Memory B cell (primary cell): ENCODE measurements around the gene GARRE1.
"Not testable (repeated sequence)": the region's sequence is repeated elsewhere in the genome, so short reads cannot be mapped to it uniquely, and the experiment has no call there.

Source experiments
- ATAC-seq: fragments of 150-1000 bp; cut with Tn5 transposase; 2 replicates; pipeline ENCODE4 v1.10.0; 2021; ENCODE audit warnings: low read depth, mild to moderate bottlenecking, moderate library complexity
- DNase-seq, 2 donors: peaks; one replicate each; pipeline ENCODE4 v3.0.0; 2022; ENCODE audit warnings: low spot score in 2 of 2
- H3K27ac Mint-ChIP-seq: one replicate; pipeline ENCODE4 v1.8.0; 2022; ENCODE audit warnings: mild to moderate bottlenecking, moderate library complexity, mixed read lengths
- H3K27me3 Mint-ChIP-seq: one replicate; pipeline ENCODE4 v1.8.0; 2022; ENCODE audit warnings: mixed read lengths
- H3K36me3 Mint-ChIP-seq: one replicate; pipeline ENCODE4 v1.8.0; 2022; ENCODE audit warnings: mild to moderate bottlenecking, mixed read lengths
- H3K4me1 Mint-ChIP-seq: one replicate; pipeline ENCODE4 v1.8.0; 2022; ENCODE audit warnings: mixed read lengths
- H3K4me3 Mint-ChIP-seq: one replicate; pipeline ENCODE4 v1.8.0; 2022; ENCODE audit warnings: mild to moderate bottlenecking, moderate library complexity, mixed read lengths
- H3K9me3 Mint-ChIP-seq: one replicate; pipeline ENCODE4 v1.8.0; 2022; ENCODE audit warnings: mixed read lengths

The GARRE1 gene

DNA sequence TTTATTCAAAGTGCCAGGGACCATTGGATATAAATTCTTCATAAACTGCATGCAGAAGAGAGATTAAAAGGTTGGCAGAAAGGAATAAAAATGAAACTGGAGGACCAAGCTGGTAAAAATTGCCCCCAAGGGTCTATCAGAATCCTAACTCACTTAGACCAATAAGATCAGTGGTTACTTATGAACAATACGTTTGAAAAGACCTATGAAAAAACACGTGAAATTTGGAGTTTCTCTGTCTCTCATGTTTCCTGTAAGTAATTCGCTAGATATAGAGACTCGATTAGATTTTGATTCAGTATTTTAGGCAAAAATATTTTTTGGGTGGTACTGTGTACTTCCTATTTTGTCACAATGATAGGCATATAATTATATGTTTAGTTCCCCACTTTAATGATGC lies 22.9 kb downstream of the GARRE1 start:
- peaks cover 15% of the 10 kb centered on the region for H3K36me3 Mint-ChIP-seq
- no peaks in the 10 kb centered on the region for H3K27me3 Mint-ChIP-seq
- ATAC-seq: no peak
- no peak for DNase-seq
- peaks cover 36% of the 10 kb centered on the region for H3K4me1 Mint-ChIP-seq
- H3K4me3 Mint-ChIP-seq: peak overlapping the region; percentile 38
- no peaks in the 10 kb centered on the region for H3K9me3 Mint-ChIP-seq
- peak overlapping the region; percentile 69 for H3K27ac Mint-ChIP-seq

DNA sequence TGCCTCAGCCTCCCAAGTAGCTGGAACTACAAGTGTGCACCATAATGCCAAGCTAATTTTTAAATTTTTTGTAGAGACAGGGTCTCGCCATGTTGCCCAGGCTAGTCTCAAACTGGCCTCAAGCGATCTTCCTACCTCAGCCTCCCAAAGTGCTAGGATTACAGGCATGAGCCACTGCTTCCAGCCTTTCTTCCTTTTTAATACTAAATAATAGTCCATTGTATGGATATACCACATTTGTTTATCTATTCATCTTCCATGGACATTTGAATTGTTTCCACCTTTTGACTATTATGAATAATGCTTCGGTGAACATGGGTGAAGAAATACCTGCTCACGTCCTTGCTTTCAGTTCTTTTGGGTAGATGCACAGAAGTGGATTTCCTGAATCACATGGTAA lies 24.4 kb downstream of the GARRE1 start:
- Mint-ChIP-seq H3K4me1 (peaks cover 37% of the 10 kb centered on the region), H3K4me3 (no peak overlapping the region), H3K9me3 (no peaks in the 10 kb centered on the region), H3K27ac (no peak overlapping the region), H3K36me3 (peaks cover 15% of the 10 kb centered on the region), H3K27me3 (no peaks in the 10 kb centered on the region)
- DNase-seq (no peak), ATAC-seq (no peak)

DNA sequence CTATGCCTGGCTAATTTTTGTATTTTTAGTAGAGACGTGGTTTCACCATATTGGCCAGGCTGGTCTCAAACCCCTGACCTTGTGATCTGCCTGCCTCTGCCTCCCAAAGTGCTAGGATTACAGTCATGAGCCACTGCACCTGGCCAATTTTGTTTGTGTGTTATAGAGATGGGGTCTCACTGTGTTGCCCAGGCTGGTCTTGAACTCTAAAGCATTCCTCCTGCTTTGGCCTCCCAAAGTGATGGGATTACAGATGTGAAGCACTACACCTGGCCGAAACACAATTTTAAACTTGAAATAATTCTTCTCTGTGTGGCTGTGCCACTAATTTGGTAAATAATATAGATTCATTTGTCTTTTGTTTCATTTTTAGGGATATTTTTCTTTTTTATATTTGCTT lies 27.1 kb downstream of the GARRE1 start:
- not testable (repeated sequence) for H3K36me3 Mint-ChIP-seq, H3K4me3 Mint-ChIP-seq, H3K27me3 Mint-ChIP-seq, H3K9me3 Mint-ChIP-seq, DNase-seq, ATAC-seq
- Mint-ChIP-seq H3K27ac (peak overlapping the region; percentile 68), H3K4me1 (peaks cover 23% of the 10 kb centered on the region)

DNA sequence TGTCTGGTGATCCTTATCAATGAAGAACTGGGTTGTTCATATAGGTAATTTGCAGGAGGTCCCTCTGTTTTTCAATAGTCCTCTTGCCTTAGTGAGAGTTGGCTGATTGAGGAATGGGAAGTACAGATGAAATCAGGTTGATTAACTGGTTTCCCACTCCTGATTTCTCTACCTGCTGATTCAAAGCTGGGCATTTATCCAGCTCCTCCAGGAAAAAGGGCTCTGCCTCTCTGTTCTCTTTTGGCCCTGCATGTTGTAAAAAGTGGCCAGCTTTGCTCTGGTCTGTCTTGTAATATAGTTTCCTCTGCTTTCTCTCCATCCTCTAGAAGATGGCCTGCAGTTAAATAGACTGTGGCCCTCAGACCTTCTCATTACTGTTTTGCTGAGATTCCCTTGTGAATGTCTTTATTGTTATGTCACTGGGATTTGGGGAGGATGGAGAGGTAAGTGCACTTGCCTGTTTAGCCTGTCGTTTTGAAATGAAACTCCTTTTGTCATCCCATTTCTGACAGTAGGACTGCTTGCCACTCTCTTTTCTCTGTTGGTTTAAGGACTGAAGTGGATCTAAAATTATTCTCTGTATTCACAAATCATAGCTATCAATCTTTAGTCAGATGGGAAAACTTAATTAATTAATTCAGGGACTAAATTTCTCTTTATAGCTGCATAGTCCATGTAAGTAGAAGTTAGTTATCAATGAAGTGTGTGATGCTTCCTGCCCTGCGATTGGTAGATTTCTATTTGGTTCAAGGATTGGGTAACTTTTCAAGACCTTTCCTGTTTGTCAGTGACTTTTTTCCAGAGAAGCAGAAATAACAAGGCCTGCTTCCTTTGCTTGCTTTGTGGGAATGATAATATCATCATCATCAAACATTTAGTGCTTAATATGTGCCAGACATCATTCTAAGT lies 28.5 kb downstream of the GARRE1 start:
- Mint-ChIP-seq H3K4me3 (no peak overlapping the region), H3K9me3 (no peaks in the 10 kb centered on the region), H3K27ac (no peak overlapping the region), H3K27me3 (no peaks in the 10 kb centered on the region), H3K4me1 (peaks cover 14% of the 10 kb centered on the region), H3K36me3 (peaks cover 10% of the 10 kb centered on the region)
- DNase-seq (no peak), ATAC-seq (no peak)

DNA sequence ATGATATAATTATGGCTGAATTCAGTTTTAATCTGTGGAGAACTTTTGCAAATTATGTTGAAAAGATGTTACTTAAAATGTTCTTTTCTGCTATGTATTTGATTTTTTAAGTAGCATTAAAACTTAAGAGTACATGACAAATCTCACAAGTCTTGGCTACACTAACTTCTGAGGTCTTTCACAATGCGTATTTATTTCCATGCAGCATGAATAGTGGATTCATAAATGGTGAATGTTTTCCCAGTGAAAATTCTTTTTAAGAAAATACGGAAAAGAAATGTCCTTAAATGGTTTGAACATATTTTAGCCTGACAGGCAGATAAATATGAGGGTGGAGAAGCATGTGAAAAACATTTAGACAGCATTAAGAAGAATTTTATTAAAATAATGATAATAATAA lies 30.2 kb downstream of the GARRE1 start:
- DNase-seq (no peak), ATAC-seq (no peak)
- Mint-ChIP-seq H3K9me3 (no peaks in the 10 kb centered on the region), H3K27ac (no peak overlapping the region), H3K27me3 (no peaks in the 10 kb centered on the region), H3K4me1 (peaks cover 18% of the 10 kb centered on the region), H3K36me3 (peaks cover 9% of the 10 kb centered on the region), H3K4me3 (no peak overlapping the region)

DNA sequence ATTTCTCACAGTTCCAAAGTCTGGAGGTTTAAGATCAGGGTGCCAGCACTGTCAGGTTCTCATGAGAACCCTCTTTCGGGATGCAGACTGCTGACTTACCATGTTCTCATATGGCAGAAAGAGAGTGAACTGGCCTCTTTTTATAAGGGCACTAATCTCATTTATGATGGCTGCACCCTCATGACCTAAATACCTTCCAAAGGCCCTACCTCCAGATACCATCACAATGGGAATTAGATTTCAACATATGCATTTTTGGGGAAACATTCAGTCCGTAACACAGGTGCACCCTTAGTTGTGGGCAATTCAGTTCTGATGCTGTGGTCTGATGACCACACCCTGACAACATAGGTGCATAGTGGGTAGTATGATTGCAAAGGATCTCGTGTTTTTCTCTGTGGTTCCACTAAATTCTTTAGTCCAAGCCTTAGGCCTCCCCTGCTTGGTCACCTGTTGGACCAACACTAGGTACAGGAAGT lies 33.3 kb downstream of the GARRE1 start:
- Mint-ChIP-seq H3K4me3 (no peak overlapping the region), H3K27ac (no peak overlapping the region), H3K9me3 (no peaks in the 10 kb centered on the region), H3K4me1 (peaks cover 11% of the 10 kb centered on the region), H3K27me3 (no peaks in the 10 kb centered on the region), H3K36me3 (peaks cover 6% of the 10 kb centered on the region)
- ATAC-seq (no peak), DNase-seq (no peak)

DNA sequence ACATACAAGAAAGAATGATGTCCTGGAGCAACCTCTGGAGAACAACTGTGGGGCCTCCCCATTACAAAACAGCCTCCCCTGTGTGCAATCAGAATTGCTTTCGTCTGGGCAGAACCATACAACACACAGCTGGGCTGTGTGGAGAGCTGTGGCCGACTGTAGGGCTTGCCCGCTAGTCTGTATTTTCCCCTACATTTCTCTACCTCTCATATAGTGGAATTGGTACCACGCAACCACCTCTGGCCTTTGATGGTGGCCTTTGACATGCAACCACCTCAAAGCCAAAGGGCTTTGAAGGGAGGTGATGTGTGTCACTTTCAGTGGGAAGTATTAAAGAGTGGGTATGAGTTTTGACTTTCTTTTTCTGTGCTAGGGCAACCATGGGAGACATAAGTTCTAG lies 34.0 kb downstream of the GARRE1 start:
- Mint-ChIP-seq H3K27ac (no peak overlapping the region), H3K9me3 (no peaks in the 10 kb centered on the region), H3K27me3 (no peaks in the 10 kb centered on the region), H3K36me3 (peaks cover 6% of the 10 kb centered on the region), H3K4me1 (peaks cover 6% of the 10 kb centered on the region), H3K4me3 (no peak overlapping the region)
- ATAC-seq (no peak), DNase-seq (no peak)

DNA sequence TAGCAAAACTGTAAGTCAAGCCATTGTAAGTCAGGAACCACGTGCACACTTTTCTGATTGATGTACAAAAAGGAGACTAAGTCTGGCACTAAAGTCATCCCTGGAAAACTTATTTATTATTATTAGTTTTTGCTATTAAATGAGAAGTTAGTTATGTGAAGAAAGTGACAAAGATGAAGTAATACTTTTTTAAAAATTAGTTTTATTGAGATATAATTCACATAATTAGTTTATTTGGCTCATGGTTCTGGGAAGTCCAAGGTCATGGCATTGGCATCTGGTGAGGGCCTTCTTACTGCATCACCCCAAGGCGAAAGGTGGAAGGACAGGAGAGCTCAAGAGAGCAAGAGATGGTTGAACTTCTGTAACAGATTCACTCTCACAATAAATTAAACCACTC lies 36.9 kb downstream of the GARRE1 start:
- H3K9me3 Mint-ChIP-seq: no peaks in the 10 kb centered on the region
- H3K27me3 Mint-ChIP-seq: no peaks in the 10 kb centered on the region
- H3K36me3 Mint-ChIP-seq: peaks cover 8% of the 10 kb centered on the region
- ATAC-seq: no peak
- peaks cover 5% of the 10 kb centered on the region for H3K4me1 Mint-ChIP-seq
- no peak overlapping the region for H3K4me3 Mint-ChIP-seq
- no peak overlapping the region for H3K27ac Mint-ChIP-seq
- DNase-seq: no peak

DNA sequence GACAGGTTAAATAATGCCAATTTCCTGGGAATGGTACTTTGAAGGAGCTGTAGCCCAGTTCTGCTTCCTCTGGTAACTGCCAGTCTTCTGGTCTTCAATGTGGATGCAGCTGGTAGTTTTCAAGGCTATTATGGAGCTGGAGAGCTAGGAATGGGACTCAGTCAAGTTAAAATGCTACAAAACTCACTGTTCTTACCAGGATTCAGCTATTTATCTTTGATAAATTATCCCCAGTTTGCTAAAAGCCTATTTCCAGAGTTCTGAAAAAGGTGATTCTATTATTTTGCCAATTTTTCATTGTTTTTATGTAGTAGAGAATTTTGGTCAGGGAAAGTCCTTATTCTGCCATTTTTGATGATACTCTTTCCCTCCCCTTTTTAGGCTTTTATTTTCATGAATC lies 40.7 kb downstream of the GARRE1 start:
- Mint-ChIP-seq H3K27ac (no peak overlapping the region), H3K36me3 (peaks cover 4% of the 10 kb centered on the region), H3K4me1 (peaks cover 3% of the 10 kb centered on the region), H3K4me3 (no peak overlapping the region), H3K9me3 (no peaks in the 10 kb centered on the region), H3K27me3 (no peaks in the 10 kb centered on the region)
- ATAC-seq (no peak), DNase-seq (no peak)

DNA sequence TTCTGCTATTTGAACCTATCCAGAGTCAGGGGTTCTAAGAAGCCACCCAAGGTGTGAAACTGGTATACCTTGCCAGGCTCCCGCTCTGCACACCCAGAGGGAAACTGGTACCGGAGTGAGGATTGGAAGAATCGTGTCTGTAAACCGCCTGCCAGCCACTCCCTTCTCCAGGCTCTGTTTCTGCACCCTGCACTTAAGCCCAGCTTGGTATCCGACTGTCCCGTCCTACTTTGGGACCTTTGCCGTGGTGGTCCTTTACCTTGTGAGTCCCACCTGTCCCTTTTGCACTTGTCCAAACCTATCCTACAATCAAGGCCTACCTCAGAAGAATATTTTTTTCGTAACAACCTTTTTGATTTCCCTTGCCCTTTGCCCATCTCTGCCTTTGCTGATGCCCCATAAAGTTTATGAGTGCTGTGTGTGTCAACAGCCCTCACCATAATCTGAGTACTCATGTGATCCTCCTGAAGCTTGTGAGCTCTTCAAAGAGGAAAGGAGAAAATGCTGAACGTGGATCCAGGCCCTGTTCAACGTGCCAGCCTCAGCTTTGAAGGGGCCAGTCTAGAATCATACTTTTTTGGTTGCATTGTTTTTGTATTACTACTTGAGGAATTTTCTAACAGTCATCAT lies 44.7 kb downstream of the GARRE1 start:
- peaks cover 3% of the 10 kb centered on the region for H3K4me1 Mint-ChIP-seq
- peak overlapping the region; percentile 14 for H3K27ac Mint-ChIP-seq
- no peaks in the 10 kb centered on the region for H3K27me3 Mint-ChIP-seq
- no peaks in the 10 kb centered on the region for H3K9me3 Mint-ChIP-seq
- H3K36me3 Mint-ChIP-seq: peaks cover 2% of the 10 kb centered on the region
- DNase-seq (no peak), ATAC-seq (no peak)
- H3K4me3 Mint-ChIP-seq: no peak overlapping the region

DNA sequence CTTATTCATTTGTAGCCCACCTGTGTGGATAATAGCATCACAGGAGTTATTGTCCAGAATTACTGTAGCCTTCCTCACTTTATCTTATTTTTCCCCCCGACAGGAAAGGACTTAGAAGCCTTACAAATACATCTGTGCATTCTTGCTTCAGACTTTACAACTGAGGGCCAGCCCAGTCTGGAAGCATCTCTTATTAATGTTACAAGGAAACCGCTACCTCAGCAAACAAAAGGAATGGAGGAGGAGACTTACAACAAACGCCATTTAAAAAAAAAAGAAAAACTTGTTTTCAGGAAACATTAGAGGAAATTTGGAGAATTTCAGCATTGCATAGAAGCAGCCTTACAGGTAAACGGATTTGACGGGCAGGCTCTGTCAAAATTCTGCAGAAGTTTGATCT lies 45.2 kb downstream of the GARRE1 start:
- Mint-ChIP-seq H3K9me3 (no peaks in the 10 kb centered on the region), H3K36me3 (peaks cover 2% of the 10 kb centered on the region), H3K27ac (peak overlapping the region; percentile 14)

DNA sequence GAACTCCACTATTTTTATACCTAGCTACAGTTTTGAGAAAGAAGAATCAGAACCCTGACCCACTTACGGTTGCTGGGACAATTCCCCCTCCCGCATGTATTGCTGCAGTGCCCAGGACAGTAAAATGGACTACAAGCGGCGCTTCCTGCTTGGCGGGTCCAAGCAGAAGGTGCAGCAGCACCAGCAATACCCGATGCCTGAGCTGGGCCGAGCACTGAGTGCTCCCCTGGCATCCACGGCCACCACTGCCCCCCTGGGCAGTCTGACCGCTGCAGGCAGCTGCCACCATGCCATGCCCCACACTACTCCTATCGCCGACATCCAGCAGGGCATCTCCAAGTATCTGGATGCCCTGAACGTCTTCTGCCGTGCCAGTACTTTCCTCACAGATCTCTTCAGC lies 46.0 kb downstream of the GARRE1 start:
- Mint-ChIP-seq H3K4me1 (peaks cover 3% of the 10 kb centered on the region), H3K4me3 (no peak overlapping the region), H3K27me3 (no peaks in the 10 kb centered on the region), H3K36me3 (peaks cover 2% of the 10 kb centered on the region), H3K9me3 (no peaks in the 10 kb centered on the region), H3K27ac (peak overlapping the region; percentile 81)
- DNase-seq (no peak), ATAC-seq (no peak)

More for the DNA sequence above, 45.2 kb downstream of the GARRE1 start:
- no peak overlapping the region for H3K4me3 Mint-ChIP-seq
- H3K27me3 Mint-ChIP-seq: no peaks in the 10 kb centered on the region
- H3K4me1 Mint-ChIP-seq: peaks cover 3% of the 10 kb centered on the region
- ATAC-seq: no peak
- no peak for DNase-seq

DNA sequence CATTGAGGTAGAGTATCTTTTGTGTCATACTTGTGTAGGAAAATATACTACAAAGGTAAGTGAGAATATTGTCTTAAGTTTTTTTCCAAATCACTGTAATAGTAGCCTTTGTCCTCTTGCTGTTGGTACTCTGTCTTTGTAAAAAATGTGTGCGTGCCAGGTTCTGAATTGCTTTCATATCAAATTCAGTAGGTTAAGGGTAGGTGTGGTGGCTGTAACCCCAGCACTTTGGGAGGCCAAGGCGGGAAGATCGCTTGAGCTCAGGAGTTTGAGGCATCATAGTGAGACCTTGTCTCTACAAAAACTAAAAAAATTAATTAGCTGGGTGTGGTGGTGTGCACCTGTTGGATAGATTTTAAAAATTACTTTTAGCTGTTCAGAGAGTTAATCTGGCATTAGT lies 46.6 kb downstream of the GARRE1 start:
- peaks cover 2% of the 10 kb centered on the region for H3K36me3 Mint-ChIP-seq
- H3K4me3 Mint-ChIP-seq: no peak overlapping the region
- ATAC-seq: no peak
- DNase-seq: no peak
- H3K27ac Mint-ChIP-seq: peak overlapping the region; percentile 81
- H3K9me3 Mint-ChIP-seq: no peaks in the 10 kb centered on the region
- H3K4me1 Mint-ChIP-seq: peaks cover 3% of the 10 kb centered on the region
- no peaks in the 10 kb centered on the region for H3K27me3 Mint-ChIP-seq
